EL (cell line): ENCODE data around the gene MAF.
A peak's percentile ranks its signal among the peaks of the same experiment; 100 is the strongest.

Experiments used
- DNase-seq: peaks from one replicate; pipeline ENCODE4 v3.0.0-alpha.2; 2016

The MAF gene

GRCh38 chr16:79610771-79611170 lies 10.2 kb upstream of the MAF start:
- no peak for DNase-seq

- no peak for DNase-seq
These were observed 9.3 kb upstream of the MAF start for GRCh38 chr16:79609861-79610260.

- DNase-seq: no peak
These were observed 8.4 kb upstream of the MAF start for GRCh38 chr16:79608976-79609375.

- no peak for DNase-seq
These were observed 7.0 kb upstream of the MAF start for GRCh38 chr16:79607587-79607986.

GRCh38 chr16:79605999-79606398 lies 5.5 kb upstream of the MAF start:
- DNase-seq: no peak

GRCh38 chr16:79603055-79603454 lies 2.5 kb upstream of the MAF start:
- DNase-seq: no peak

GRCh38 chr16:79602628-79603014 lies 2.1 kb upstream of the MAF start:
- no peak for DNase-seq

GRCh38 chr16:79601931-79602627 lies 1.5 kb upstream of the MAF start:
- DNase-seq: peak; percentile 55

- no peak for DNase-seq
These were observed 774 bp upstream of the MAF start for GRCh38 chr16:79601092-79601930.

- DNase-seq: no peak
These were observed 500 bp downstream of the MAF start for GRCh38 chr16:79599837-79600637.

GRCh38 chr16:79599256-79599836 lies 1.2 kb downstream of the MAF start:
- DNase-seq: no peak

GRCh38 chr16:79598348-79599181 lies 2.0 kb downstream of the MAF start:
- DNase-seq: peak; percentile 30

- DNase-seq: no peak
These were observed 2.5 kb downstream of the MAF start for GRCh38 chr16:79598063-79598347.

- DNase-seq: no peak
These were observed 3.1 kb downstream of the MAF start for GRCh38 chr16:79597277-79598062.

- no peak for DNase-seq
These were observed 4.5 kb downstream of the MAF start for GRCh38 chr16:79595931-79596450.

GRCh38 chr16:79595231-79595641 lies 5.3 kb downstream of the MAF start:
- no peak for DNase-seq

GRCh38 chr16:79593754-79594153 lies 6.8 kb downstream of the MAF start:
- DNase-seq: no peak

GRCh38 chr16:79593074-79593531 lies 7.4 kb downstream of the MAF start:
- DNase-seq: no peak

- DNase-seq: no peak
These were observed 8.4 kb downstream of the MAF start for GRCh38 chr16:79592186-79592585.

GRCh38 chr16:79589601-79590102 lies 10.9 kb downstream of the MAF start:
- DNase-seq: no peak

GRCh38 chr16:79587897-79588296 lies 12.6 kb downstream of the MAF start:
- no peak for DNase-seq
